Measurements from ENCODE around the gene APBA2.

GRCh38 chr15:28900041-28900891 lies 14.5 kb downstream of the APBA2 start:
- TF ChIP-seq CTCF (tag by site-specific recombination; IDR thresholded peaks at IDR 0.05) = no peak
- TF ChIP-seq SALL2 (tag by site-specific recombination; IDR thresholded peaks at IDR 0.05; ENCODE audit: borderline replicate concordance) = no peak
- TF ChIP-seq ZNF664 (tag by site-specific recombination; IDR thresholded peaks at IDR 0.05) = no peak
- no peak for TF ChIP-seq ZBTB20 (tag by site-specific recombination; IDR thresholded peaks at IDR 0.05)
- no peak for TF ChIP-seq PBX3 (CRISPR knock-in tag; IDR thresholded peaks at IDR 0.05)
- TF ChIP-seq, protein P1, sequence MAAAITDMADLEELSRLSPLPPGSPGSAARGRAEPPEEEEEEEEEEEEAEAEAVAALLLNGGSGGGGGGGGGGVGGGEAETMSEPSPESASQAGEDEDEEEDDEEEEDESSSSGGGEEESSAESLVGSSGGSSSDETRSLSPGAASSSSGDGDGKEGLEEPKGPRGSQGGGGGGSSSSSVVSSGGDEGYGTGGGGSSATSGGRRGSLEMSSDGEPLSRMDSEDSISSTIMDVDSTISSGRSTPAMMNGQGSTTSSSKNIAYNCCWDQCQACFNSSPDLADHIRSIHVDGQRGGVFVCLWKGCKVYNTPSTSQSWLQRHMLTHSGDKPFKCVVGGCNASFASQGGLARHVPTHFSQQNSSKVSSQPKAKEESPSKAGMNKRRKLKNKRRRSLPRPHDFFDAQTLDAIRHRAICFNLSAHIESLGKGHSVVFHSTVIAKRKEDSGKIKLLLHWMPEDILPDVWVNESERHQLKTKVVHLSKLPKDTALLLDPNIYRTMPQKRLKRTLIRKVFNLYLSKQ (tag by site-specific recombination; IDR thresholded peaks at IDR 0.05; ENCODE audit: borderline replicate concordance) = no peak
